ENCODE results near the gene TRMT1.
A peak's percentile ranks its signal among the peaks of the same experiment; 100 is the strongest.

Gene TRMT1

GRCh38 chr19:13090511-13091231 is 25.9 kb downstream of the TRMT1 start:
- no peak for DNase-seq (ENCODE audit: low read depth)

GRCh38 chr19:13089857-13090507 is 26.6 kb downstream of the TRMT1 start:
- no peak for DNase-seq (ENCODE audit: low read depth)

- DNase-seq (ENCODE audit: low read depth) = no peak
Measured at GRCh38 chr19:13089139-13089856, 27.2 kb downstream of the TRMT1 start.

- no peak for DNase-seq (ENCODE audit: low read depth)
Measured at GRCh38 chr19:13087795-13088537, 28.6 kb downstream of the TRMT1 start.

GRCh38 chr19:13087295-13087694 is 29.2 kb downstream of the TRMT1 start:
- DNase-seq (ENCODE audit: low read depth) = no peak

GRCh38 chr19:13086341-13086740 is 30.2 kb downstream of the TRMT1 start:
- DNase-seq (ENCODE audit: low read depth) = no peak

- no peak for DNase-seq (ENCODE audit: low read depth)
Measured at GRCh38 chr19:13085666-13086065, 30.9 kb downstream of the TRMT1 start.

GRCh38 chr19:13083627-13084026 is 32.9 kb downstream of the TRMT1 start:
- DNase-seq (ENCODE audit: low read depth) = no peak

- DNase-seq (ENCODE audit: low read depth) = no peak
Measured at GRCh38 chr19:13083008-13083404, 33.5 kb downstream of the TRMT1 start.

GRCh38 chr19:13082192-13083007 is 34.1 kb downstream of the TRMT1 start:
- peak; percentile 46 for DNase-seq (ENCODE audit: low read depth)

GRCh38 chr19:13079542-13079986 is 37.0 kb downstream of the TRMT1 start:
- peak; percentile 30 for DNase-seq (ENCODE audit: low read depth)

GRCh38 chr19:13078897-13079541 is 37.5 kb downstream of the TRMT1 start:
- no peak for DNase-seq (ENCODE audit: low read depth)

- no peak for DNase-seq (ENCODE audit: low read depth)
Measured at GRCh38 chr19:13078381-13078780, 38.2 kb downstream of the TRMT1 start.

- DNase-seq (ENCODE audit: low read depth) = no peak
Measured at GRCh38 chr19:13077240-13077639, 39.3 kb downstream of the TRMT1 start.

GRCh38 chr19:13076787-13077186 is 39.8 kb downstream of the TRMT1 start:
- no peak for DNase-seq (ENCODE audit: low read depth)

- DNase-seq (ENCODE audit: low read depth) = no peak
Measured at GRCh38 chr19:13076320-13076719, 40.2 kb downstream of the TRMT1 start.

- no peak for DNase-seq (ENCODE audit: low read depth)
Measured at GRCh38 chr19:13074378-13074777, 42.2 kb downstream of the TRMT1 start.

GRCh38 chr19:13073263-13073662 is 43.3 kb downstream of the TRMT1 start:
- no peak for DNase-seq (ENCODE audit: low read depth)

GRCh38 chr19:13072188-13072908 is 44.2 kb downstream of the TRMT1 start:
- no peak for DNase-seq (ENCODE audit: low read depth)

Data from amniotic epithelial cell (primary cell).